IMR-90 (cell line): ENCODE results near the gene HAAO. TPM values are rescaled to one million over a fixed set of nuclear protein-coding genes. Genes with fewer than 3 reads are reported as not detected.

Experiments
- ATAC-seq: fragments of 200-7000 bp; cut with Tn5 transposase; 2 replicates; pipeline ENCODE4 v1.9.1; 2020; ENCODE audit warnings: low read depth, mild to moderate bottlenecking, moderate library complexity
- BruUV-seq: library from RNA; stranded (reverse); fragments of 400-500 nt; replicated peaks from 2 replicates; lab custom pipeline; 2021; lab: Mats Ljungman, UMichigan
- CTCF ChIA-PET: fragments of 300-600 bp; formaldehyde crosslinking; extraction: SDS; loops from one replicate; lab custom pipeline; 2021; ENCODE audit warnings: antibody characterized with exemption; lab: Yijun Ruan, JAX
- POLR2A ChIA-PET: fragments of 300-600 bp; sonication (Branson Sonifier 250); formaldehyde crosslinking; loops from one replicate; lab custom pipeline; 2022; ENCODE audit warnings: antibody characterized with exemption; ENCODE audit not compliant: unreplicated experiment; lab: Charles Lee
- DNase-seq: peaks from one replicate; pipeline ENCODE4 v3.0.0; 2013
- H2AFZ ChIP-seq: replicated peaks from 2 replicates; pipeline ENCODE3; 2013; ENCODE audit warnings: low read length, mild to moderate bottlenecking; ENCODE audit not compliant: poor library complexity
- H2AK5ac ChIP-seq: 2 replicates; pipeline ENCODE4 v1.6.1; 2013; ENCODE audit warnings: low read depth, low read length, inconsistent platforms
- H2AK9ac ChIP-seq: replicated peaks from 2 replicates; pipeline ENCODE3; 2013; ENCODE audit warnings: mild to moderate bottlenecking, low read depth, low read length, moderate library complexity; ENCODE audit not compliant: poor library complexity
- H2BK120ac ChIP-seq: 2 replicates; pipeline ENCODE4 v1.6.1; 2013; ENCODE audit warnings: low read depth, low read length, inconsistent platforms
- H2BK15ac ChIP-seq: 3 replicates; pipeline ENCODE4 v1.6.1; 2013; ENCODE audit warnings: low read depth, low read length, inconsistent platforms
- H2BK20ac ChIP-seq: 2 replicates; pipeline ENCODE4 v1.6.1; 2013; ENCODE audit warnings: low read depth, mild to moderate bottlenecking, inconsistent platforms, low read length, moderate library complexity
- H2BK5ac ChIP-seq: 2 replicates; pipeline ENCODE4 v1.6.1; 2013; ENCODE audit warnings: mild to moderate bottlenecking, low read depth, low read length, inconsistent platforms; ENCODE audit not compliant: poor library complexity, severe bottlenecking
- H3K14ac ChIP-seq: replicated peaks from 2 replicates; pipeline ENCODE4 v1.6.1; 2013; ENCODE audit warnings: low read depth, low read length, inconsistent platforms
- H3K18ac ChIP-seq: 2 replicates; pipeline ENCODE4 v1.6.1; 2013; ENCODE audit warnings: low read depth, low read length, control low read depth
- H3K23ac ChIP-seq: 2 replicates; pipeline ENCODE4 v1.6.1; 2013; ENCODE audit warnings: low read depth, low read length, inconsistent platforms
- H3K27ac ChIP-seq: 2 replicates; pipeline ENCODE4 v1.5.1; 2013; ENCODE audit warnings: mild to moderate bottlenecking, control low read depth, low read length; ENCODE audit not compliant: insufficient read depth
- H3K27me3 ChIP-seq: 2 replicates; pipeline ENCODE4 v1.6.1; 2013; ENCODE audit warnings: low read length; ENCODE audit not compliant: control insufficient read depth, insufficient read depth
- H3K36me3 ChIP-seq: 2 replicates; pipeline ENCODE4 v1.6.1; 2013; ENCODE audit warnings: low read length, mixed read lengths; ENCODE audit not compliant: control insufficient read depth, insufficient read depth
- H3K4ac ChIP-seq: 2 replicates; pipeline ENCODE4 v1.6.1; 2013; ENCODE audit warnings: low read depth, low read length, inconsistent platforms
- H3K4me1 ChIP-seq: 2 replicates; pipeline ENCODE4 v1.6.1; 2013; ENCODE audit warnings: low read length, mixed read lengths; ENCODE audit not compliant: control insufficient read depth, insufficient read depth
- H3K4me2 ChIP-seq: 2 replicates; pipeline ENCODE4 v1.6.1; 2013; ENCODE audit warnings: low read depth, mild to moderate bottlenecking, control low read depth, low read length, moderate library complexity
- H3K4me3 ChIP-seq: 2 replicates; pipeline ENCODE4 v1.5.1; 2013; ENCODE audit warnings: low read depth, mild to moderate bottlenecking, control low read depth, low read length, moderate library complexity; ENCODE audit not compliant: insufficient read depth
- H3K56ac ChIP-seq: 2 replicates; pipeline ENCODE4 v1.6.1; 2013; ENCODE audit warnings: low read length, inconsistent platforms; ENCODE audit not compliant: insufficient read depth; ENCODE audit errors: extremely low read depth
- H3K79me1 ChIP-seq, 2 experiments: 2 replicates each; pipeline ENCODE4 v1.6.1; 2013; ENCODE audit warnings: low read length in 2 of 2, inconsistent platforms in 1 of 2, low read depth in 1 of 2
- H3K9ac ChIP-seq: 2 replicates; pipeline ENCODE4 v1.6.1; 2013; ENCODE audit warnings: low read depth, low read length, control low read depth
- H3K9me1 ChIP-seq: 2 replicates; pipeline ENCODE4 v1.6.1; 2013; ENCODE audit warnings: low read length, inconsistent platforms; ENCODE audit not compliant: insufficient read depth
- H3K9me3 ChIP-seq: 2 replicates; pipeline ENCODE4 v1.6.1; 2013; ENCODE audit warnings: low read length; ENCODE audit not compliant: control insufficient read depth, insufficient read depth
- H4K20me1 ChIP-seq: 2 replicates; pipeline ENCODE4 v1.6.1; 2013; ENCODE audit warnings: low read length, inconsistent platforms; ENCODE audit not compliant: insufficient read depth
- H4K5ac ChIP-seq: 2 replicates; pipeline ENCODE4 v1.6.1; 2013; ENCODE audit warnings: mild to moderate bottlenecking, low read depth, low read length, control low read depth
- H4K8ac ChIP-seq, 2 experiments: 2 replicates each; pipeline ENCODE4 v1.6.1; 2013; ENCODE audit warnings: low read depth in 2 of 2, low read length in 2 of 2, control low read depth in 1 of 2, inconsistent platforms in 1 of 2
- H4K91ac ChIP-seq: 2 replicates; pipeline ENCODE4 v1.6.1; 2013; ENCODE audit warnings: low read depth, low read length, inconsistent platforms; ENCODE audit not compliant: insufficient read depth
- BHLHE40 ChIP-seq: fragments of 150-350 bp; IDR thresholded peaks from 2 replicates; pipeline ENCODE4 v1.6.1; 2016; ENCODE audit warnings: mild to moderate bottlenecking, low read depth, low read length
- CEBPB ChIP-seq: IDR thresholded peaks from 2 replicates; pipeline ENCODE4 v1.6.1; 2012; ENCODE audit warnings: low read depth, low read length, improper control_type of control experiment
- CHD1 ChIP-seq: IDR thresholded peaks from 2 replicates; pipeline ENCODE4 v1.6.1; 2012; ENCODE audit warnings: low read depth, low read length, improper control_type of control experiment
- POLR2A ChIP-seq: IDR thresholded peaks from 2 replicates; pipeline ENCODE4 v1.6.1; 2012; ENCODE audit warnings: mild to moderate bottlenecking, low read depth, low read length
- RCOR1 ChIP-seq: IDR thresholded peaks from 2 replicates; pipeline ENCODE4 v1.6.1; 2012; ENCODE audit warnings: mild to moderate bottlenecking, low read length, improper control_type of control experiment; ENCODE audit not compliant: insufficient replicate concordance
- WGBS, 2 experiments: methylation state at CpG; one replicate each; pipeline versions ENCODE4 v1.1.5 to v1.1.7; 2013; ENCODE audit warnings: missing lambda C conversion rate in 2 of 2; ENCODE audit not compliant: insufficient read length in 1 of 2; ENCODE audit errors: extremely low coverage in 2 of 2; 5-methylcytosine and 5-hydroxymethylcytosine counted together
- dilution Hi-C: fragments of 300-500 bp; cut with HindIII; formaldehyde crosslinking; loops from one replicate; pipeline ENCODE4 v1.14.3; 2018; ENCODE audit warnings: low sequenced_read_pairs; ENCODE audit not compliant: unreplicated experiment
- in situ Hi-C: fragments of 300-500 bp; cut with MboI; formaldehyde crosslinking; loops from 3 replicates; pipeline ENCODE4 v1.14.3; 2019; ENCODE audit warnings: low sequenced_read_pairs, inconsistent platforms, mixed read lengths
- intact Hi-C: fragments of 100-400 bp; cut with micrococcal nuclease; formaldehyde crosslinking; loops from 2 replicates; pipeline ENCODE4 v1.10.0; 2022
- polyA plus RNA-seq, 3 experiments: library from polyadenylated mRNA; depleted of rRNA; stranded (reverse); fragments of >200 nt; gene quantifications; 2 replicates each; pipeline ENCODE4 v1.2.3, GENCODE V29; 2012; ENCODE audit warnings: low replicate concordance in 1 of 3
- total RNA-seq: library from RNA; depleted of rRNA; stranded (reverse); fragments of >200 nt; gene quantifications from 2 replicates; pipeline ENCODE4 v1.2.3, GENCODE V29; 2012

Gene HAAO
- total and polyA plus RNA-seq, 2 of the 4 experiments (the other 2 are of a cell fraction), result 0.05 to 0.18 TPM

GRCh38 chr2:42726680-42727079, 65.7 kb downstream of the HAAO start:
- BruUV-seq, result no TSS peak
- no peaks in the 10 kb centered on the region for H4K20me1 ChIP-seq
- H3K56ac ChIP-seq, result no peak overlapping the region
- no peak overlapping the region for H3K14ac ChIP-seq
- H4K8ac ChIP-seq, result no peak overlapping the region
- no peak overlapping the region for H2BK15ac ChIP-seq
- 0 out of 2 replicates have a peak, but pooled peaks cover 2% of the 10 kb centered on the region for H3K4me1 ChIP-seq
- H4K5ac ChIP-seq, result no peak overlapping the region
- no peak overlapping the region for H2BK5ac ChIP-seq
- H2BK20ac ChIP-seq, result no peak overlapping the region
- no peak overlapping the region for H3K4me2 ChIP-seq
- dilution Hi-C loops, result no loop called here
- H2AK9ac ChIP-seq, result no peak overlapping the region
- H3K36me3 ChIP-seq, result no peaks in the 10 kb centered on the region
- H3K9me1 ChIP-seq, result peaks cover 3% of the 10 kb centered on the region; the same call in 1 of the 2 replicates
- H3K9me3 ChIP-seq, result no peaks in the 10 kb centered on the region
- H3K27me3 ChIP-seq, result no peaks in the 10 kb centered on the region
- H2AFZ ChIP-seq, result no peak overlapping the region
- H3K4me3 ChIP-seq, result no peak overlapping the region
- H3K79me1 ChIP-seq, result no peaks in the 10 kb centered on the region
- no peak overlapping the region for H2AK5ac ChIP-seq
- no peak overlapping the region for H3K18ac ChIP-seq
- ChIA-PET POLR2A (no interaction called here), CTCF (no interaction called here)
- H4K91ac ChIP-seq, result no peak overlapping the region
- H2BK120ac ChIP-seq, result no peak overlapping the region
- no peak overlapping the region for H3K4ac ChIP-seq
- in situ Hi-C loops, result no loop called here
- no peak overlapping the region for H3K9ac ChIP-seq
- intact Hi-C loops, result no loop called here
- TF ChIP-seq RCOR1 (no peak), BHLHE40 (no peak), CHD1 (no peak), CEBPB (no peak), POLR2A (no peak)
- H3K27ac ChIP-seq, result no peak overlapping the region
- no CpG with 5 or more reads among the region's 2 CpGs for WGBS, 2 experiments
- no peak overlapping the region for H3K23ac ChIP-seq
- ATAC-seq, result no peak
- no peak for DNase-seq
